Iris pigment epithelial cell (primary cell): Measurements from ENCODE around the gene RHO.
A peak's percentile ranks its signal among the peaks of the same experiment; 100 is the strongest.

Source experiments
- DNase-seq: peaks from one replicate; pipeline ENCODE4 v3.0.0-alpha.2; 2011; ENCODE audit warnings: low read depth

RHO gene

DNA sequence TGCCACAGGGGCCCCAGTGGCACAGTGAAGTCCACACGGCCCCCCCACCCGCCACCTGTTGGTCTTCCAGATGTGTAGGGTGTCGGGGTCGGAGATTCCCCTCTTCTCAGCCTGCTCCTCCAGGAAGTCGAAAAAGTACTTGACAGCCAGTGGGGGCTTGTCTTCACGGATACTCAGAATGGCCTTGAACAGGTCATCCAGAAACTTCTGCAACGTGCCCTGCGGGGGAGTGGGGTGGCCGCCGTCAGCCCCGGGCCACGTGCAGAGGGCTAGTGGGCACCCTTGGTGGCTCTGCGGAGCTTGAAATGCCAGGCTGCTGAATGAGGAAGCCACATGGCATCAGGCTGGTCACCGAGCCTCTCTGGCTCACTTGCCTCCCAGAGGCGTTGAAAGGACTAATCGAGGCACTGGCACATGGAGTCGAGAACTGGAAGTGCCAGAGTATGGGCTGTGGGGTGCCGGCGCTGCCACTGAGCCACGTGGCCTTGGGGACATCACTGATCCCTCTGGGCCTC, 31.2 kb downstream of the RHO start:
- no peak for DNase-seq

GRCh38 chr3:129560269-129560787, 31.9 kb downstream of the RHO start:
- DNase-seq = peak; percentile 39

DNA sequence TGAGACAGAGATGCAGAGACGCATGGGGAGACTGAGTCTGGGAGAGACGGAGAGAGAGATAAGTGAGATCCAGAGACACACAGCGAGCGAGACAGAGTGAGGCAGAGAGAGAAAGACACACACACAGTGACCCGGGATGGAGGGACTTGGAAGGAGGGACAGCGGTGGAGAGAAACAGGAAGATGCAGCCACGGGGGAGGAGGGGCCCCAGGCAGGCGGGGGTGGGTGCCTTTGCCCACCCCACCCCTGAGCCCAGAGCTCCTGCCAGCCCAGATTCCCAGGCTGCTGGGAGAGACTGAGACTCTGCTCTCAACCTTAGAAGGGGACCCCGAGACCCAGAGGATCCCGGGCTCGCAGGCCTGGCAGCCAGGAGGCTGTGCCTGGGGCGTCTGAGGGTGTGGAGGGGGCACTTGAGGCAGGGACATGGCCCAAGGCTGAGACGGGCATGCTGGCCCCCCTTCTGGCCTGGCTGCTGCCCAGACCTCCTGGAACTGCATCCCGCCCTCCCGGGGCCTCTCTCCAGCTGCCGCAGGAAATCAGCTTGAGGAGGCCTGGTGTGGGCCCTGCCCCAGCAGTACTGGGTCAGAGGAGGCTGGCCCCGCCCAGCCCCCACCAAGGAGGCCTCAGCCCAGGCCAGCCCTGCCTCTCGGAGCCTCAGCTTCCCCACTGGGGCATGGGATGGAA, 32.6 kb downstream of the RHO start:
- peak; percentile 78 for DNase-seq

- DNase-seq = no peak
Observed at GRCh38 chr3:129561619-129562248, 33.3 kb downstream of the RHO start.

- no peak for DNase-seq
Observed at GRCh38 chr3:129562803-129563202, 34.4 kb downstream of the RHO start.

DNA sequence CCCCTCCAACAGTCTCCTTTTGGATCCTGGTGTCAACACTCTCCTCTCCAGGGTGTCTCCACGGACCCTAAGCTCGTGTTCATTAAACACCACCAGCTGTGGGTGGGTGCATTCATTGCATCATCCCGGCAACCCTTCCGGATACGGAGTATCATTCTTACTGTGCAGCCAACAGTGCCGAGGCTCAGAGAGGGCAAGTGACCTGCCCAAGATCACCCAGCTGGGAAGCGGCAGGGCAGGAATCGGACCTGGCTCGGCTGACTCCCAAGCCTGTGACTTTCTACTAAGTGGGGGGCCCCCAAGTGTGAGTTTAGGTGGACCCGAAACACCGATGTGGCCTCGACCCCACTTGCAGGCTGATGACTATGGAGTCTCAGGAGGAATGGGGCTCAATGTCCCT, 34.9 kb downstream of the RHO start:
- DNase-seq = no peak

- DNase-seq = no peak
Observed at GRCh38 chr3:129563850-129564535, 35.6 kb downstream of the RHO start.

DNA sequence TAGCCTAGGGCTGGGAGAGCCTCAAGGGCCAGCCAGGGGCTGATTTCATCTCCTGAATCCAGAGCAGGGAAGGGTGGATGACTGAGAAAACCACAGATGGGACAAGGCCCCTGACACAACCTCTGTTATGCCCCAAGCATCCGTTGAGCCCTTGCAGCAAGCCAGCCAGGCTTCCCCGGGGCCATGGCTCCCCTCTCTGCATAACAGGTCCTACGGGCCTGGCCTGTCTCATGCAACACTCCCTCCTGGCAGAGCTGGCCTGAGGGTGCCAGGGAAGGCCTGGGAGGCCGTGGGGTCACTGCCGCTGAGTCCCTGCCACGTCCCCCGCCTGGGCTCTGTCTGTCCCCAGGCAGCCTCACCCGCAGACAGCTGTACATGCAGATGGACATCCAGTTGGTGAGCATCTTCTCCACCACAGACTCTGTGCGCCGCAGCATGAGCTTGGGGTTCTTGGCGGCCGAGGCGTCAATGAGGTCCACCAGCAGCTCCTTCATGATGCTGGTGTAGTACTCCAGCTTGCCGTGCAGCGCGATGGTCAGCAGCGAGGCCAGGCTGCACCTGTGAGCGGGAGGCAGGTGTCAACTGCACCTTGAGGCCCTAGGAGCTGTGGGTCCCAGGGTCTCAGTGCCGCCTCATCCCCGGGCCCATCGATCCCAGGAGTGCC, 36.7 kb downstream of the RHO start:
- no peak for DNase-seq

DNA sequence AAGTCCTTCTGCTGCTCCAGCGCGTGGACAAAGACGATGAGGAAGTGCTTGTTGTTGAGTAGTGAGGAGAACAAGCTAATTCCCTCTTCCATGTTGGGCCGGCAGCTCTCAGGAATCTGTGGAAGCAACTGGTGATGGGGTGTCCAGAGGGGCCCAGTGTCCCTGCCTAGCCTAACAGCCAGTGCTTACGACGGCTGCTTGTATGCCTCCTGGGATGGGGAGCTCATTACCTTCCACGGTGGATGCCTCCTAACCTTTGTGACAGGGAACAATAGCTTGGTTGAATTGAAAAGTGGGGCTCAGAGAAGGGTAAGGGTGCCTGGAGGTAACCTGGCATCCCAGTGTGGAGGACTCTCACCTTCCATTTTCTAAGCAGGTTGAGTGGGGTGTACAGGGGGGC, 37.5 kb downstream of the RHO start:
- DNase-seq = no peak

DNA sequence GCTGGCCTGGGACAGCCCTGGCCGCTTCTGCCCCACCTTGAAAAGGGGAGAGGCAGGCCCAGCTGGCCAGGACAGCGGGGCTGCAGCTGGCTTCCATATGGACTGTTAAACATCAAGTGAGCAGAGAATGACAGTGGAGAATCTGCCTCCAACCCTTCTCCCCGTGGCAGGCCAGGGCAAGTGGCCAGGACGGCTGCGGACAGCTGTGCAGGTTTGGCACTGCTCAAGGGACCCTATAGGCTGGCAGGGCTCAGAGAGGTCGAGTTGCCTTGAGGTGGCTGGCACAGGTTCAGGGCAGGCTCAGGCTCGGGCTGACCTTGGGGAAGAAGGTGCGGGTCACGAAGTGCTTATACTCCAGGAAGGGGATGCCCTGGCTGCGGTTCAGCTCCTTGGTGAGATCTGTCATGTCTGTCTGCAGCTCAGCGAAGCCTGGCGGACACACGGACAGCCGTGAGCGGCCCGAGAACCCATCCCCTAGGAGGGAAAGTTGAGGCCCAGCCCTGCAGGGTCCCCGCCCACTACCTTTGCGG, 38.8 kb downstream of the RHO start:
- DNase-seq = no peak

DNA sequence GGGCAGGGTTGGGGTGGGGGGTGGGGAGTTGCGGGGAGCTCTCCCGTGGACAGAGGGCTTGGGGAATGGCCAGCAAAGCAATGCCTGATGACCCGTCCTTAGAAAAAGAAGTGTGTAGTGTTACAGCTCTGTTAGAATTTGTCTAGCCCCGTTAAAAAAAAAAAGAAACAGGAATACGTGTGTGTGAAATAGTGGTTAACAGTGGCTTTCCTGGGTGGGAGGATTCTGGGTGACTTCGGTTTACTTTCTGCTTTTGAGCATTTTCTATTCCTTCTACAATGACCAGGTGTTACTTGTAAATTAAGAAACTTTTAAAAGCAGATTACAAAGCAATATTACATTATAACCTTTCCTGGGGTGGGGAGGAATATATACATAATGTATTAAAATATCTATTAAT, 39.5 kb downstream of the RHO start:
- no peak for DNase-seq

- no peak for DNase-seq
Observed at GRCh38 chr3:129569856-129570255, 41.4 kb downstream of the RHO start.

DNA sequence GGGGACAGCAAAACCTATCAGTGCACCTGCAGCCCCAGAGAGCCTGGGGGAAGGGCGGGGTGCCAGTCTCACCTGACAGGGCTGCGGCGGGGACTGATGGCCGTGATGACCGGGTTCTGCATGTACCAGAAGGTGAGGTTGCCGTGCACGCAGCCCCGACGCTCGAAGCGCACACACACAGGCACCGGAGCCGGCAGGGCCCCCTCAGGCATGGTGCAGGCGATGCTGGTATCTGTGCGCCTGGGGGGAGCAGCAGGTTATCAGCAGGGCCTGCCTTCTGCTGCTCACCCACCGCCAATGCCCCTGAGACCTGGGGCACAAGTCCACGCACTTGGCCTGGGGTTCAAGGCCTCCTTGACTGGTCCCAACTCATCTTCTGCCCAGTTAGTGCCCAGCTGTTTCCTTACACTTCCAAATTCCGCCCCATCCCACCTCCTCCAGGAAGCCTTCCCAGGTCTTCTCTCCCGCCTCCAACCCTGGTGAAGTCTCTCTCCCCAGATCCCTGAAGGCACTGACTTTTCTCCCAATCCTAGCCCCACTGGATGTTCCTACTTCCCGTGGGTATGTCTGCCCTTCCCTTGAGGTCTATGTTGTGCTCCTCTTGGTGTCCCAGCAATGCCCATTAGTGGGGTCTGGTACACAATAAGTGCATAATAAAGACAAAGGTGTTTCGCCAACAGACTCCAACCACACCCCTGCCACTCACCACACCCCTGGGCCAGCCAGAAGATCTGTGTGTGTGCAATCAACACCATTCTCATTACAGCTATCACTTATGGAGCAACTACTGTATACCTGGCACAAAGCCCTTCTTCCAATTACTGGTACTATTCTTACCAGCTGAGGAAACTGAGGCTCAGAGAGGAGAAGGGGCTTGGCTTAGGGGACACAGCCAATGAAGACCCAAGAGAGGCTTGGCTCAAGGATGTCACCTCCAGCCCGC, 43.4 kb downstream of the RHO start:
- no peak for DNase-seq

DNA sequence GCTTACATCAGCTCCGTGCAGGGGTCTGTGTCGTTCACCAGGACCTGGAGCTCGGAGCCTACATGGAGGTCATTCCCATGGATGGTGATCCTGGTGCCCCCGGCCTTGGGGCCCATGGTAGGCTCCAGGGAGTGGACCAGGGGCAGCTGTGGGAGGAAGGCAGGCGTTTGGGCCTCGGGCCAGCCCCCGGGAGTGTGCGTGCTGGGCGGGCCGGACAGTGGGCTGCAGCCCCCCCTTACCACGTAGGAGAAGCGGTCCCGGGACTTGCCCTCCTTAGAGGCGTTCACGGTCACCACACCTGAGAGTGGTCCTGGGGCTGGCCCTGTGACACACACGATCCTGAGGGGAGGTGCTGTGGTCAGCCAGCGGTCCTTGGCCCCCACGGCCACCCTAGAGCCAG, 44.2 kb downstream of the RHO start:
- DNase-seq = no peak

GRCh38 chr3:129573493-129573892, 45.1 kb downstream of the RHO start:
- no peak for DNase-seq

GRCh38 chr3:129574206-129574605, 45.8 kb downstream of the RHO start:
- DNase-seq = no peak

DNA sequence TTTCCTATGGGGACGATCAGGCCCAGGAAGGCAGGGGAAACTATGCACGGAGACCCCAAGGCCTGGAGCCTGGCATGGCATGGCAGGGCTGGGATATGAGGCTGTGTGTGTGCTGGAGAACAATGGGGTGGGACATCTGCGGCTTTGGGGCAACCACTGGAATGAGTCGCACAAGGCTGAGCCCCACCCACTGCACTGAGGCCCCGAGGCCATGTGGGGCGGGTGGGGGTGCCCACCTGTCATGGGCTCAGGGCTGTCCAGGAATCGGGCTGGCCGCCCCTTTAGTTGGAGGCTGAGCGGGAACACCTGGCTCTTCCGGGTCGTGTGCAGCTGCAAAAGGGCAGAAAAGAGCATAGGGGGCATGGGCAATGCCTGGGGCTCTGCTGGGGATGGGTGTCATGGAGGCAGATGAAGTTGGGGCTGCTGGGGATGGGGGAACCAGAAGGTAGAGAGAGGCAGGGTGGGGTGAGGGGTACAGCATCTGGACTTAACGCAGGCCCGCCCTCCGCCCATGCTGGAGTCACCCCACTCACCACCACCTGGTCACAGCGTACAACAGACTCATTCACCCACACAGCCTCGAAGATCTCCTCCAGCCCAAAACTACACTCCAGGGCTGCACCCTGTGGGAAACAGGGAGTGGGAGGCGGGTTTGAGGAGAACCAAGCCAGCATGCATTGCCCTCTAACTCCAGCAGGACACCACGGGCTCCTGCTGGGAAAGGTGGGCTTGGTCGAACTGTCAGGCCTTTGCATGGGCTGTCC, 47.0 kb downstream of the RHO start:
- no peak for DNase-seq

DNA sequence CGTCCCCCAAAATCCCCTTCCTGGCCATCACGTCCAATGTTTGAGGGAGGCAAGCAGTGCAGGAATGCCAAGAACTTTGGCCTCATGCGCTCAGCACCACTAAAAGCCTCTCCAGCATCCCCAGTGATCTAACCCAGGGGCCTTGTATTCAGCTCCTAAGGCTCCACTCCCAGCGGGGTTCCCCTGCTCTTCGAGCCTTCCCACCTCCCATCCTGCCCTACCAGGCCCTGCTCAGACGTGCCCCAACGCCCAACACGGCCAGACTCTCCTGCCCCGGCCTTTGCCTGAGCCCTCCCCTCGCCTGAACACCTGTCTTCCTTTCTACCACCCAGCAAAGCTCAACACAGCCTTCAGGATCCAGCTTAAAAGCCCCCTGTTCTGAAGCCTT, 47.6 kb downstream of the RHO start:
- DNase-seq = no peak

DNA sequence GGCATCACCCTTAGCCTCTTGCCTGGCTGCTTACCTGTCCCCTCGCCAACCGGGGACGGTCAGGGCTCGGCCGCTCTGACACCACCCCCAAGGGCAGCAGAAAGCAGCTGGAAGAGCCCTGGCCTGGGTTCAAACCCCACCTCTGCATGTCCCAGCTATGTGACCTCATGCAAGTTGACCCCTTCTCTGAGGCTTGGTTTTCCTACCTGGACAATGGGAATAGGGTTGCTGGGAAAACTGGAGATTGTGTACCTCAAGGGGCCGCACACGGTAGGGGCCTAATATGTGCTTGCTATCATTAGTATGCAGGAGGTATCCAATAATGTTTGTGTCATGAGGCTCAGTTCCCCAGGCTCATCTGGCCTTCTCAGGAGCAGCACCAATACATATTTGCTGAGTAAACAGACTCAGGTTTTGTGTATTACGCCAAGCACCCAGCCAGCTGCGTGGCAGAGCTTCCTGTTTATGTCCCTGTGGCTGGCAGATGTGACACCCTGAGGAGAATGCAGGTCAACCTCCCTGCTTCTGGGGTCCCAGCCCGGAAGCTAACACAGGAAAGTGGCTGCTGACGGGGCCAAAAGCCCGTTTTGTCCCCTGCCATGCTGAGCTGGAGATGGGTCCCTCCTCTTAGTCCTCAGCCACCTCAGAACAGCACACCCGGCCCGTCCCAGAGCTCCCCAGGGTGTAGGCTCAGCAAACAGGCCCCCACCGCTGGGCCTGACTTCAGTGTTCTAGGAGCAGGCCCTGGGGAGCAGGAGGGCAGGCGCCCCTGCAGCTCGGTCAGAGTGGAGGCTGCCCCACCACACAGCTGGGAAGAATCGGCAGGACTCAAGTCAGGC, 48.3 kb downstream of the RHO start:
- no peak for DNase-seq
